Left ventricle myocardium inferior (tissue), 1 donor: ENCODE results near the gene FST. TPM values are rescaled to one million over a fixed set of nuclear protein-coding genes. Genes with fewer than 3 reads are reported as not detected.
A peak's percentile ranks its signal among the peaks of the same experiment; 100 is the strongest.

Experiments used
- DNase-seq: peaks from one replicate; pipeline ENCODE4 v3.0.0-alpha.2; 2020
- H3K27ac ChIP-seq: fragments of 200-600 bp; replicated peaks from 2 replicates; pipeline ENCODE4 v1.8.0; 2021
- H3K27me3 ChIP-seq: fragments of 200-600 bp; 2 replicates; pipeline ENCODE4 v1.8.0; 2021; ENCODE audit warnings: low read depth
- H3K36me3 ChIP-seq: fragments of 200-600 bp; 2 replicates; pipeline ENCODE4 v1.8.0; 2021
- H3K4me1 ChIP-seq: fragments of 200-600 bp; 2 replicates; pipeline ENCODE4 v1.8.0; 2021
- H3K4me3 ChIP-seq: fragments of 200-600 bp; 2 replicates; pipeline ENCODE4 v1.8.0; 2021; ENCODE audit warnings: mild to moderate bottlenecking, moderate library complexity
- H3K9me3 ChIP-seq: fragments of 200-600 bp; replicated peaks from 2 replicates; pipeline ENCODE4 v1.8.0; 2021
- intact Hi-C: fragments of 100-400 bp; cut with micrococcal nuclease; formaldehyde crosslinking; loops from one replicate; pipeline ENCODE4 v1.11.0; 2022
- total RNA-seq: library from RNA; stranded (reverse); fragmentation: NEBNext Ultra II Directional; extraction: Animal tissue kit (Norgen Biotek cat#: 25700); gene quantifications from one replicate; pipeline ENCODE4 v1.2.1, GENCODE V29; 2021
- TF ChIP-seq, protein P1 (sequence below): fragments of 200-600 bp; IDR thresholded peaks from 2 replicates; pipeline ENCODE4 v1.8.0; 2021; ENCODE audit warnings: antibody characterized with exemption, mild to moderate bottlenecking, borderline replicate concordance
- donor health status: DM: no; HTN: yes; CAD: no; lungs with severe emphysema.

The FST gene
- total RNA-seq, 1 donor from 2014 or later, result 2.0 TPM

DNA sequence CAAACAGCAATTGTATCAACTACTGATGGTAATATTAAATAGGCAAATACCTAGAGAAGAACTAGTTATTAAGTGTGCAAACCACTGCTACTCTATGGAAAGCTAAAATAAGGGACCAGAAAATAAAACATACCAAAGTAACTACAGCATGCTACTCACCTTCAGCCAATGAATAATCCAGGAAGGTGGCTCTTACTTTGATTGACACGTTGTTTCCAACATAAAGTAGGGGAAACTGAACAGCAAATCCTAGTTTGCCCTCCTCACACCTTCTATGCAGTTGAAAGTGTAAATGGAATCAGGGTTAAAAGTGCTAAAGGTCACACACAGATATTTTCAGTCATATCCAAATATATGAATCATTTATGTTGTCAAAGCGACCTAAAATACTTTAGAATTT, 5.1 kb upstream of the FST start:
- TF ChIP-seq, protein P1, sequence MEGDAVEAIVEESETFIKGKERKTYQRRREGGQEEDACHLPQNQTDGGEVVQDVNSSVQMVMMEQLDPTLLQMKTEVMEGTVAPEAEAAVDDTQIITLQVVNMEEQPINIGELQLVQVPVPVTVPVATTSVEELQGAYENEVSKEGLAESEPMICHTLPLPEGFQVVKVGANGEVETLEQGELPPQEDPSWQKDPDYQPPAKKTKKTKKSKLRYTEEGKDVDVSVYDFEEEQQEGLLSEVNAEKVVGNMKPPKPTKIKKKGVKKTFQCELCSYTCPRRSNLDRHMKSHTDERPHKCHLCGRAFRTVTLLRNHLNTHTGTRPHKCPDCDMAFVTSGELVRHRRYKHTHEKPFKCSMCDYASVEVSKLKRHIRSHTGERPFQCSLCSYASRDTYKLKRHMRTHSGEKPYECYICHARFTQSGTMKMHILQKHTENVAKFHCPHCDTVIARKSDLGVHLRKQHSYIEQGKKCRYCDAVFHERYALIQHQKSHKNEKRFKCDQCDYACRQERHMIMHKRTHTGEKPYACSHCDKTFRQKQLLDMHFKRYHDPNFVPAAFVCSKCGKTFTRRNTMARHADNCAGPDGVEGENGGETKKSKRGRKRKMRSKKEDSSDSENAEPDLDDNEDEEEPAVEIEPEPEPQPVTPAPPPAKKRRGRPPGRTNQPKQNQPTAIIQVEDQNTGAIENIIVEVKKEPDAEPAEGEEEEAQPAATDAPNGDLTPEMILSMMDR, result no peak
- Histone ChIP-seq H3K36me3 (no peaks in the 10 kb centered on the region), H3K27ac (no peak overlapping the region), H3K27me3 (peaks cover 5% of the 10 kb centered on the region), H3K4me3 (no peak overlapping the region), H3K4me1 (peaks cover 14% of the 10 kb centered on the region), H3K9me3 (no peaks in the 10 kb centered on the region)
- no peak for DNase-seq
- intact Hi-C loops, result loop anchor here (5.0 to 10.0 kb wide), 2 partner anchors 399 to 742 kb away; no protein-coding TSS in a partner anchor

- Histone ChIP-seq H3K9me3 (no peaks in the 10 kb centered on the region), H3K4me3 (no peak overlapping the region), H3K27me3 (peaks cover 9% of the 10 kb centered on the region), H3K4me1 (peaks cover 17% of the 10 kb centered on the region), H3K36me3 (no peaks in the 10 kb centered on the region), H3K27ac (no peak overlapping the region)
- TF ChIP-seq, protein P1, result no peak
- no peak for DNase-seq
- intact Hi-C loops, result loop anchor here (5.0 to 10.0 kb wide), 2 partner anchors 399 to 741 kb away; no protein-coding TSS in a partner anchor
Measured at GRCh38 chr5:53476019-53476418, 4.4 kb upstream of the FST start.

DNA sequence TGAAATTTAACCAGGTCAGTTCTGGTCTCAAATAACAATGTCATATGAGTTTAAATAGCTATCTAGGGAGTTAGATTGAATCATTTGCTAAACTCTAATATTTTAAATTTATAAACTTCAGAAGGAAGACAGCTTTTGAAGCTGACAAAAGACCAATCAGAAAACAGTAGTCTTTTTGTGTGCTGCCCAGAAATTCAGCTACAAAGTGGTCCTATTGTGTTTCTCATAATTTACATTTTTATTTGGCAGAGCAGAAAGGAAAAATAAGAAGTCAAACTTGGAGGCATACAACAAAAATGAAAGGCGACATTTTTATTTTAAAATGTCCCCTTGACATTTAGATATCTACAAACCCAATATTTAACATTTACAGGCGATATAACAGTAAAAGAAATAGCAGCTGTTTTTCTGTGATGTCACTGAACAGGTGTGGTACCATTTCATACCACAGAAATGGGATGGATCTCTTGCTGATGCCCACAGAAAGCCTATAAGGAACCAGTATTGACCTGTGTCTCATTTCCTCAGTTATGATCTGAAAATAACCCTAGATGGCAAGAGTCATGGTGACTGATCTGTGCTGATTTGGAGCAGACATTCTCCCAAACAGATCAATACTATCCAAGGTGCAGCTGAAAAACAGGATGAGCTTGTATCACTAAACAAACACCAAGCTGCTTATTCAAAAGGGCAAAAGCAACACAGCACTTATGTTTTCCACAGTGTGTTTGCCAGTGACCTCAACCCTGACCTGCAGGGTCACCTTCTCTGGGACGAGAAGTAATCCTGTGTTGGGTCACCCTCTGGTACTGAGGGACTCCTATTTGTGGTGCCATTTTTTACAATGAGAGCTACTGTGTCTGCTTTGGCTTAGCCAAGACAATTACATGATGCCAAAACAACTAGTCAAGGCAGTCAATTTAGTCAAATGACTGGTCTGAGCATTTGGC, 3.6 kb upstream of the FST start:
- peaks cover 10% of the 10 kb centered on the region for H3K27me3 ChIP-seq

GRCh38 chr5:53478411-53479044, 1.9 kb upstream of the FST start:
- H3K9me3 ChIP-seq, result no peaks in the 10 kb centered on the region
- intact Hi-C loops, result loop anchor here (5.0 to 10.0 kb wide), 2 partner anchors 396 to 739 kb away; no protein-coding TSS in a partner anchor
- DNase-seq, result peak; percentile 22
- peaks cover 40% of the 10 kb centered on the region for H3K4me1 ChIP-seq
- H3K36me3 ChIP-seq, result no peaks in the 10 kb centered on the region
- H3K27me3 ChIP-seq, result peaks cover 20% of the 10 kb centered on the region
- TF ChIP-seq, protein P1, result peak; percentile 68
- peak overlapping the region; percentile 11 for H3K27ac ChIP-seq
- peak overlapping the region; percentile 83 for H3K4me3 ChIP-seq

More for the DNA sequence above, 3.6 kb upstream of the FST start:
- no peaks in the 10 kb centered on the region for H3K36me3 ChIP-seq
- H3K9me3 ChIP-seq, result no peaks in the 10 kb centered on the region
- intact Hi-C loops, result loop anchor here (5.0 to 10.0 kb wide), 2 partner anchors 398 to 740 kb away; no protein-coding TSS in a partner anchor
- H3K4me1 ChIP-seq, result peaks cover 25% of the 10 kb centered on the region
- no peak for DNase-seq
- H3K4me3 ChIP-seq, result no peak overlapping the region
- no peak overlapping the region for H3K27ac ChIP-seq
- TF ChIP-seq, protein P1, result no peak

- Histone ChIP-seq H3K9me3 (no peaks in the 10 kb centered on the region), H3K27me3 (peaks cover 20% of the 10 kb centered on the region), H3K27ac (peak overlapping the region; percentile 83), H3K4me1 (peaks cover 40% of the 10 kb centered on the region), H3K36me3 (no peaks in the 10 kb centered on the region), H3K4me3 (peak overlapping the region; percentile 83)
- DNase-seq, result no peak
- intact Hi-C loops, result loop anchor here (5.0 to 10.0 kb wide), 2 partner anchors 396 to 738 kb away; no protein-coding TSS in a partner anchor
- TF ChIP-seq, protein P1, result no peak
Measured at GRCh38 chr5:53479045-53479589, 1.3 kb upstream of the FST start.
